HEK293 (cell line): ENCODE data around the gene DPPA5.

Experiments used
- CTCF ChIA-PET: fragments of 350-600 bp; formaldehyde crosslinking; extraction: SDS; loops from one replicate; lab custom pipeline; 2021; ENCODE audit warnings: antibody characterized with exemption; lab: Yijun Ruan, JAX
- POLR2A ChIA-PET: fragments of 300-600 bp; formaldehyde crosslinking; extraction: SDS; loops from one replicate; lab custom pipeline; 2020; ENCODE audit warnings: antibody characterized with exemption, inconsistent platforms; lab: Yijun Ruan, JAX
- H3K27ac ChIP-seq: fragments of 200-500 bp; sonication (Bioruptor generic); 2 replicates; pipeline ENCODE4 v1.5.1; 2014; ENCODE audit warnings: low read depth, low read length, control low read depth, inconsistent platforms; ENCODE audit errors: extremely low read depth
- H3K36me3 ChIP-seq, 2 experiments: fragments of 200-500 bp in 1 of 2; sonication (Bioruptor generic) in 1 of 2; 1 replicate in 1 of 2; 2 replicates in 1 of 2; pipeline ENCODE4 v1.5.1; 2014 to 2017; ENCODE audit warnings: inconsistent platforms in 2 of 2, low read length in 2 of 2; ENCODE audit not compliant: control insufficient read depth in 2 of 2, insufficient read depth in 1 of 2
- H3K4me1 ChIP-seq: fragments of 200-500 bp; sonication (Bioruptor generic); 2 replicates; pipeline ENCODE4 v1.5.1; 2014; ENCODE audit warnings: mild to moderate bottlenecking, low read length, inconsistent platforms; ENCODE audit not compliant: control insufficient read depth, insufficient read depth
- H3K4me3 ChIP-seq: 2 replicates; pipeline ENCODE4 v1.5.1; 2011; ENCODE audit warnings: low read depth, mild to moderate bottlenecking, control low read depth, low read length, moderate library complexity
- H3K9me3 ChIP-seq: fragments of 200-500 bp; sonication (Bioruptor generic); 2 replicates; pipeline ENCODE4 v1.5.1; 2014; ENCODE audit warnings: low read depth, low read length, inconsistent platforms; ENCODE audit not compliant: control insufficient read depth, insufficient read depth
- HOXA7 ChIP-seq: sonication (generic); formaldehyde crosslinking; IDR thresholded peaks from 2 replicates; pipeline ENCODE4 v1.8.1; 2022; ENCODE audit warnings: missing genetic modification reagents, borderline replicate concordance
- HOXC10 ChIP-seq: sonication (generic); formaldehyde crosslinking; IDR thresholded peaks from 2 replicates; pipeline ENCODE4 v1.8.1; 2023; ENCODE audit warnings: mild to moderate bottlenecking, missing genetic modification reagents
- REST ChIP-seq: fragments of 450-650 bp; formaldehyde crosslinking; IDR thresholded peaks from 2 replicates; pipeline ENCODE4 v1.5.1; 2016; ENCODE audit warnings: missing biosample characterization, missing genetic modification characterization
- SP2 ChIP-seq: fragments of 450-650 bp; formaldehyde crosslinking; IDR thresholded peaks from 2 replicates; pipeline ENCODE4 v1.5.1; 2016; ENCODE audit warnings: missing biosample characterization, missing genetic modification characterization
- ZBTB8A ChIP-seq: fragments of 450-650 bp; formaldehyde crosslinking; IDR thresholded peaks from 2 replicates; pipeline ENCODE4 v1.5.1; 2016; ENCODE audit warnings: missing biosample characterization, missing genetic modification characterization
- ZNF132 ChIP-seq: fragments of 450-650 bp; formaldehyde crosslinking; IDR thresholded peaks from 2 replicates; pipeline ENCODE4 v1.5.1; 2017; ENCODE audit warnings: missing biosample characterization, missing genetic modification characterization, borderline replicate concordance
- ZNF157 ChIP-seq: fragments of 450-650 bp; formaldehyde crosslinking; IDR thresholded peaks from 2 replicates; pipeline ENCODE4 v1.5.1; 2016; ENCODE audit warnings: missing biosample characterization, missing genetic modification characterization
- ZNF24 ChIP-seq: fragments of 450-650 bp; formaldehyde crosslinking; IDR thresholded peaks from 2 replicates; pipeline ENCODE4 v1.5.1; 2016; ENCODE audit warnings: missing biosample characterization, missing genetic modification characterization
- ZNF26 ChIP-seq: fragments of 450-650 bp; formaldehyde crosslinking; IDR thresholded peaks from 2 replicates; pipeline ENCODE4 v1.5.1; 2016; ENCODE audit warnings: missing biosample characterization, missing genetic modification characterization
- ZNF274 ChIP-seq, 2 experiments: fragments of 200-500 bp in 1 of 2; fragments of 450-650 bp in 1 of 2; sonication (Bioruptor generic) in 1 of 2; formaldehyde crosslinking in 1 of 2; IDR thresholded peaks; 2 replicates each; pipeline versions ENCODE4 v1.5.1 to v1.6.1; 2014 to 2016; ENCODE audit warnings: borderline replicate concordance in 1 of 2, inconsistent platforms in 1 of 2, low read length in 1 of 2, missing biosample characterization in 1 of 2, missing genetic modification characterization in 1 of 2
- ZNF302 ChIP-seq: fragments of 450-650 bp; formaldehyde crosslinking; IDR thresholded peaks from 2 replicates; pipeline ENCODE4 v1.5.1; 2016; ENCODE audit warnings: missing biosample characterization, missing genetic modification characterization, low read depth
- ZNF391 ChIP-seq: fragments of 450-650 bp; formaldehyde crosslinking; IDR thresholded peaks from 2 replicates; pipeline ENCODE4 v1.5.1; 2016; ENCODE audit warnings: low read depth, missing biosample characterization, missing genetic modification characterization, borderline replicate concordance
- ZNF473 ChIP-seq: fragments of 450-650 bp; formaldehyde crosslinking; IDR thresholded peaks from 2 replicates; pipeline ENCODE4 v1.5.1; 2017; ENCODE audit warnings: missing biosample characterization, missing genetic modification characterization
- ZNF555 ChIP-seq: fragments of 450-650 bp; formaldehyde crosslinking; conservative IDR thresholded peaks from 2 replicates; pipeline ENCODE4 v1.5.1; 2017; ENCODE audit warnings: missing biosample characterization, mild to moderate bottlenecking, missing genetic modification characterization, inconsistent platforms
- ZNF624 ChIP-seq: fragments of 450-650 bp; formaldehyde crosslinking; IDR thresholded peaks from 2 replicates; pipeline ENCODE4 v1.5.1; 2017; ENCODE audit warnings: missing biosample characterization, missing genetic modification characterization
- ZNF626 ChIP-seq: fragments of 450-650 bp; sonication (Bioruptor Pico); formaldehyde crosslinking; IDR thresholded peaks from 2 replicates; pipeline ENCODE4 v1.5.1; 2018; ENCODE audit warnings: missing biosample characterization, missing genetic modification characterization, inconsistent platforms
- ZNF629 ChIP-seq: fragments of 450-650 bp; formaldehyde crosslinking; IDR thresholded peaks from 2 replicates; pipeline ENCODE4 v1.5.1; 2017; ENCODE audit warnings: missing biosample characterization, missing genetic modification characterization
- ZNF670 ChIP-seq: fragments of 450-650 bp; formaldehyde crosslinking; IDR thresholded peaks from 2 replicates; pipeline ENCODE4 v1.5.1; 2016; ENCODE audit warnings: missing biosample characterization, missing genetic modification characterization, low read depth
- ZNF776 ChIP-seq: fragments of 450-650 bp; formaldehyde crosslinking; IDR thresholded peaks from 2 replicates; pipeline ENCODE4 v1.5.0; 2017; ENCODE audit warnings: missing biosample characterization, missing genetic modification characterization, borderline replicate concordance
- ZNF792 ChIP-seq: fragments of 450-650 bp; formaldehyde crosslinking; IDR thresholded peaks from 2 replicates; pipeline ENCODE4 v1.5.1; 2016; ENCODE audit warnings: missing biosample characterization, missing genetic modification characterization
- ZNF830 ChIP-seq: fragments of 450-650 bp; IDR thresholded peaks from 2 replicates; pipeline ENCODE4 v1.5.0; 2018; ENCODE audit warnings: missing biosample characterization, missing genetic modification characterization, low read depth, mild to moderate bottlenecking, moderate library complexity
- TF ChIP-seq, protein P1 (sequence below): fragments of 450-650 bp; formaldehyde crosslinking; IDR thresholded peaks from 2 replicates; pipeline ENCODE4 v1.5.1; 2016; ENCODE audit warnings: missing biosample characterization, missing genetic modification characterization
- TF ChIP-seq, protein P2 (sequence below): fragments of 450-650 bp; formaldehyde crosslinking; IDR thresholded peaks from 2 replicates; pipeline ENCODE4 v1.5.1; 2016; ENCODE audit warnings: missing biosample characterization, missing genetic modification characterization

DPPA5 gene

DNA sequence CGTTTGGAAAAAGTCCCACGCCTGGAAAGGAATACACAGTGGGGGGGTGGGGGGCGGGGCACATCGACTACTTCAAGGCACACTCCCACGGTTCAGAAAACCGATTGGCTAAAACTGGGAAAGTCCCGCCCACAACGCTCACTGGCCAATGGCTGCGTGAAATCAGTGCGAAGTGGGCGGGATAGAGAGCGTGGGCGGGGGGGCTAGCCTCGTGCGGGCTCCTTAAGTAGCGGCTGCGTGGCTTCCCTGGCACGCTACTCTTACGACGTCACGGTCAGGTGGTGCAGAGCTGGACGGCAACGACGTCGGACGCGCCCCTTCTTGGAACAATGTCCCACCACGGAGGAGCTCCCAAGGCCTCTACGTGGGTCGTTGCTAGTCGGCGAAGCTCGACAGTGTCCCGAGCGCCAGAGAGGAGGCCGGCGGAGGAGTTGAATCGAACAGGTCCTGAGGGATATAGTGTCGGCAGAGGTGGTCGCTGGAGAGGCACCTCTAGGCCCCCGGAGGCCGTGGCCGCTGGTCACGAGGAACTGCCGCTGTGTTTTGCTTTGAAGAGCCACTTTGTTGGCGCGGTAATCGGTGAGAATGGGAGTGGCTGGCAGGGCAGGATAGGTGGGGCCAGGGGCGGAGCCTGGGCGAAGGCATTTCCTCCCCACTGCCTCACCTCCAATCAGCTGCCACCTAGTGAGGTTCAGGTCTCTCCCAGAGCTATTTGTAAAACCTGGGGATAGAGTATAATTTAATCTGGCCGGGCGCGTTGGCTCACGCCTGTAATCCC is 40.7 kb upstream of the DPPA5 start, which contains the start of gene DDX43 (continued):
- TF ChIP-seq ZNF157 (tag by site-specific recombination) (no peak), HOXA7 (no peak), ZNF132 (no peak)

DNA sequence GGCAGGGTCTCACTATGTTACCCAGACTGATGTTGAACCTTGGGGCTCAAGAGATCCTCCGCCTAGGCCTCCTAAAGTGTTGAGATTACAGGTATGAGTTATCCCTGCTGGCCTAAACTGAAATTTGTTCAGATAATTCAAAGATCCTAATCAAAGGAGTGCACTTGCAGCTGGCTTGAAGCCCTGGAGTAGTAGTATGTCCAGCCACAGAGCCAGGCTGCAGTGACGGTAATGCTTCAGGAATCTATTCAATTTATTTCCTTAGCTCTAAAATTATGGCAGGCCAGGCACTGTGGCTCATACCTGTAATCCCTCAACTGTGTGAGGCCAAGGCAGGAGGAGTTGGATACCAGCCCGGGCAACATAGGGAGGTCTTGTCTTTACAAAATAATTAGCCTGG is 39.2 kb upstream of the DPPA5 start:
- TF ChIP-seq ZNF629 (tag by site-specific recombination): no peak
- no peak for TF ChIP-seq ZNF776 (tag by site-specific recombination)
- no peak for TF ChIP-seq ZNF792 (tag by site-specific recombination)
- TF ChIP-seq ZNF302 (tag by site-specific recombination): no peak
- TF ChIP-seq ZNF391 (tag by site-specific recombination): no peak
- TF ChIP-seq ZNF624: no peak
- no peak for TF ChIP-seq SP2 (tag by site-specific recombination)
- no peak for TF ChIP-seq ZNF626 (tag by site-specific recombination)
- no peak for TF ChIP-seq ZNF830 (tag by site-specific recombination)
- no peak for TF ChIP-seq ZBTB8A (tag by site-specific recombination)
- TF ChIP-seq, protein P1, sequence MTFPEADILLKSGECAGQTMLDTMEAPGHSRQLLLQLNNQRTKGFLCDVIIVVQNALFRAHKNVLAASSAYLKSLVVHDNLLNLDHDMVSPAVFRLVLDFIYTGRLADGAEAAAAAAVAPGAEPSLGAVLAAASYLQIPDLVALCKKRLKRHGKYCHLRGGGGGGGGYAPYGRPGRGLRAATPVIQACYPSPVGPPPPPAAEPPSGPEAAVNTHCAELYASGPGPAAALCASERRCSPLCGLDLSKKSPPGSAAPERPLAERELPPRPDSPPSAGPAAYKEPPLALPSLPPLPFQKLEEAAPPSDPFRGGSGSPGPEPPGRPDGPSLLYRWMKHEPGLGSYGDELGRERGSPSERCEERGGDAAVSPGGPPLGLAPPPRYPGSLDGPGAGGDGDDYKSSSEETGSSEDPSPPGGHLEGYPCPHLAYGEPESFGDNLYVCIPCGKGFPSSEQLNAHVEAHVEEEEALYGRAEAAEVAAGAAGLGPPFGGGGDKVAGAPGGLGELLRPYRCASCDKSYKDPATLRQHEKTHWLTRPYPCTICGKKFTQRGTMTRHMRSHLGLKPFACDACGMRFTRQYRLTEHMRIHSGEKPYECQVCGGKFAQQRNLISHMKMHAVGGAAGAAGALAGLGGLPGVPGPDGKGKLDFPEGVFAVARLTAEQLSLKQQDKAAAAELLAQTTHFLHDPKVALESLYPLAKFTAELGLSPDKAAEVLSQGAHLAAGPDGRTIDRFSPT (tag by site-specific recombination): no peak
- TF ChIP-seq ZNF473 (tag by site-specific recombination): no peak
- TF ChIP-seq ZNF24: no peak
- no peak for TF ChIP-seq ZNF26 (tag by site-specific recombination)
- TF ChIP-seq ZNF670: no peak
- TF ChIP-seq ZNF555: no peak
- no peak for TF ChIP-seq REST (tag by site-specific recombination)
- no peak for TF ChIP-seq ZNF274 (IDR thresholded peaks at IDR 0.05; ENCODE audit: low read length)
- TF ChIP-seq ZNF274 (tag by site-specific recombination; IDR thresholded peaks at IDR 0.05; ENCODE audit: borderline replicate concordance): no peak
- TF ChIP-seq HOXC10 (CRISPR knock-in tag): no peak
- TF ChIP-seq, protein P2, sequence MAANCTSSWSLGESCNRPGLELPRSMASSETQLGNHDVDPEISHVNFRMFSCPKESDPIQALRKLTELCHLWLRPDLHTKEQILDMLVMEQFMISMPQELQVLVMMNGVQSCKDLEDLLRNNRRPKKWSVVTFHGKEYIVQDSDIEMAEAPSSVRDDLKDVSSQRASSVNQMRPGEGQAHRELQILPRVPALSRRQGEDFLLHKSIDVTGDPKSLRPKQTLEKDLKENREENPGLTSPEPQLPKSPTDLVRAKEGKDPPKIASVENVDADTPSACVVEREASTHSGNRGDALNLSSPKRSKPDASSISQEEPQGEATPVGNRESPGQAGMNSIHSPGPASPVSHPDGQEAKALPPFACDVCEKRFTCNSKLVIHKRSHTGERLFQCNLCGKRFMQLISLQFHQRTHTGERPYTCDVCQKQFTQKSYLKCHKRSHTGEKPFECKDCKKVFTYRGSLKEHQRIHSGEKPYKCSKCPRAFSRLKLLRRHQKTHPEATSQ (tag by site-specific recombination): no peak

More for the DNA sequence above, 39.2 kb upstream of the DPPA5 start:
- ChIA-PET CTCF (interaction anchor here (0.6 kb wide), 1 partner anchor 1965 kb away, joined by 4 read pairs; no protein-coding TSS in a partner anchor), POLR2A (no interaction called here)
- H3K27ac ChIP-seq: no peak overlapping the region
- H3K4me1 ChIP-seq: peaks cover 3% of the 10 kb centered on the region; the same call in 1 of the 2 replicates
- H3K9me3 ChIP-seq: no peaks in the 10 kb centered on the region
- H3K4me3 ChIP-seq: no peak overlapping the region
- H3K36me3 ChIP-seq: no peaks in the 10 kb centered on the region
